GM18508 (cell line): Measurements from ENCODE around the gene YWHAE.
"Not testable (repeated sequence)": the region's sequence is repeated elsewhere in the genome, so short reads cannot be mapped to it uniquely, and the experiment has no call there.

Experiments used
- ATAC-seq: cut with Tn5 transposase; IDR thresholded peaks from one replicate; pipeline ENCODE4 v1.9.1; 2021; ENCODE audit warnings: moderate number of reproducible peaks; ENCODE audit not compliant: insufficient read depth, unreplicated experiment

YWHAE gene

DNA sequence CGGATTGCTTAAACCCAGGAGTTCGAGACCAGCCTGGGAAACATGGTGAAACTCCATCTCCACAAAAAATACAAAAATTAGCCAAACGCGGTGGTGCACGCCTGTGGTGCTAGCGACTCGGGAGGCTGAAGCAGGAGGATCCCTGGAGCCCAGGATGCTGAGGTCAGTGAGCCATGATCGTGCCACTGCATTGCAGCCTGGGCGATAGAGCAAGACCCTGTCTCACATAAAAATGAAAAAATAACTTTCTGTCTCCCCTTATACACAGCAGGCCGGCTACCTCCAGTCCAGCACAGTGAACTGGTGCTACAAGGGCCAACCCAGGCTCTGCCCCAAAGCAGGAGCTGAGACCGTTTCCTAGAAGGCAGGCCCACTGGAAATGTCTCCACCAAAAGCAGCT is 59.7 kb downstream of the YWHAE start:
- ATAC-seq = no peak

DNA sequence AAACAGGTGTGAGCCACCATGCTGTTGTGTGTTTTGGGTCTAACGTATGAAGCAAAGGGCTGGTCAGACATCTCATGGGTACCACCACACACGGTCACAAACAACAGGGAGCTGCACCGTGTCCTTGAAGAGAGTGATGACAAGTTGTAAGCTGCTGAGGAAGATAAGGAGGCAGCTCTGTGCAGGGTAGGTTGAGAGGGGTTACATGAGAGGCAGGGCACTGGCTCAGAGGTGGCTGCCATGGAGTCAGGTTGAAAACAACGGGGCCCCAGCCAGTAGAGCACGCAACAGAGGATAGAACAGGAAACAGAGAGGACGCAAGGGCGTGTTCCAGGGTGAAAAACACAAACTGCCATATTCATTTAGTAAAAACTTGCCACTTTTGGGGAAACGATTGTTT is 68.3 kb downstream of the YWHAE start:
- no peak for ATAC-seq

DNA sequence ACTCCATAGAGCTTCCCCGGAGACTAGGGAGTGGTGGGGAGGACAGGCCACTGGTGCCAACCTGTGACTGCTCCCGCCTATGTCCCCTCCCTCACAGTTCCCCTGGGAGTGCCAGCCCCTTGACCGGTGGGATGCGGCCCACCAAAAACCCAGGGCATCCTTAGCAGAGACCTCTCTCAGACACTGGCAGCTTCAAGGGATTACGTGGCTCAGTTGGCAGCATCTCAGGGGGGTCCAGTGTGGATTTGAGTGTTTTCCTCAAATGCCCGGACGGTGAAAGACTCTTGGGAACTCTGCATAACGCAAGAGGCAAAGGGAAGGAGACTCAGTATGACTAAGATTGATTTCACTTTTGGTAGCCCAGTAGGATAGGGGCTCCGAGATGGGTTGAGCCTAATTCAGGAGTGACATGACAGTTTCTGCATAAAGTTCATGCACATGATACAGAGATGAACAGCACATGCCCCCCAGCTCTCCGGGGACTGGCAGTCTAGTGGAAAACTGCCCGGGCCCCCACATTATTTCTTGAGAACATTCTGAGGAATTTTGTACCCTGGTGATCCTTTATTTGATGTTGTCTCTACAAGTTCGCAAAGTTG is 70.2 kb downstream of the YWHAE start:
- ATAC-seq = no peak

DNA sequence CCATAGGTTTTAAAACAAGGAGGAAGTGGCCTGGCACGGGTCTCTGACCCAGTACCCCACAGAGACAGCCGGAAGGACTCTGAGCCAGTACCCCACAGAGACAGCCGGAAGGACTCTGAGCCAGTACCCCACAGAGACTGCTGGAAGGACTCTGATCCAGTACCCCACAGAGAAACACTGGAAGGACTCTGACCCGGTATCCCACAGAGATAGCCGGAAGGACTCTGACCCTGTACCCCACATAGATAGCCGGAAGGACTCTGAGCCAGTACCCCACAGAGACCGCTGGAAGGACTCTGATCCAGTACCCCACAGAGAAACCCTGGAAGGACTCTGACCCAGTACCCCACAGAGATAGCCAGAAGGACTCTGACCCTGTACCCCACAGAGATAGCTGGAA is 71.6 kb downstream of the YWHAE start:
- no peak for ATAC-seq

DNA sequence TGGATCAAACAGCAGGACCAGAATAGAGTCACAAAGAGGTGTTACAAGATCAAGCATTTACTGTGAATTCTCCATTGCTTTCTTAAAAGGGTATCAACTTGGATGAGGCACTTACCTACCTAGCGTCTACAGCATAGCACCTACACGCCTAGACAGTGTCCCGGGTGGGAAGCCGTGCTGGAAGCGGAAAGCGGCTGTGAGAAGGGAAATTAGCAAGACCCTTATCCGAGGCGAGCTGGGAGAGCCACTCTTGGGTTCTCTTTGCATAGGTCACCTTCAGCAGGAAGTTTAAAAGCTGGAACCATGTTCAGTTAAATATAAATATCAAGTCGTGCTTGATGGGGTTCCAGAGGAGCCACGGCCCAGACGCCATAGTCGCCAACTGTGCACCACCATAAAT is 74.3 kb downstream of the YWHAE start:
- ATAC-seq = no peak

DNA sequence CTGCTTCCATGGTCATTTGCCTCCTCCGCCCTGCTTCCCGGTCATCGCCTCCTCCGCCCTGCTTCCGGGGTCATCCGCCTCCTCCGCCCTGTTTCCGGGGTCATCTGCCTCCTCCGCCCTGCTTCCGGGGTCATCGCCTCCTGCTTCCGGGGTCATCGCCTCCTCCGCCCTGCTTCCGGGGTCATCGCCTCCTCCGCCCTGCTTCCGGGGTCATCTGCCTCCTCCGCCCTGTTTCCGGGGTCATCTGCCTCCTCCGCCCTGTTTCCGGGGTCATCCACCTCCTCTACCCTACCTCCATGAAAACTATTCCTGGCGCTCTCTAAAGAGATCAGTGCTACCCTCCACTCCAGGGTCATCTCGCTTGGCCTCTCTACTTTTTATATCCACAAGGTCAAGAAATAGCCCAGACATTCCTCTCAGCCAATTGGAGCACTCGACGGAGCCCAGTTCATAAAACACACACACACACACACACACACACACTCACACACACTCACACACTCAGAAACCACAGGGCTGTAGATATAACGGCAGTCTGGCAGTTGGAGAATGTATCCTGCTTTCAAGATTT is 75.7 kb downstream of the YWHAE start:
- no peak for ATAC-seq

DNA sequence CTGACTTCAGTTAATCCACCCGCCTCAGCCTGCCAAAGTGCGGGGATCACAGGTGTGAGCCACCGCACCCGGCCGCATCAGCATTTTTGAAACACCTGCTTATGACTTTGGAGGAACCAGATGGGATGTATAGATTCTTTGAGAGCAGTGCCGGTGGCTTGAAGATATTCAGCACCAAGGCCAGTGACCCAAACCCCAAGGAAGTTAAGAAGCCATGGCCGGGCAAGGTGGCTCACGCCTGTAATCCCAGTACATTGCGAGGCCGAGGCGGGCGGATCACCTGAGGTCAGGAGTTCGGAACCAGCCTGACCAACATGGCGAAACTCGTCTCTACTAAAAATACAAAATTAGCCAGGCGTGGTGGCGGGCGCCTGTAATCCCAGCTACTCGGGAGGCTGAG is 76.7 kb downstream of the YWHAE start:
- ATAC-seq = no peak

DNA sequence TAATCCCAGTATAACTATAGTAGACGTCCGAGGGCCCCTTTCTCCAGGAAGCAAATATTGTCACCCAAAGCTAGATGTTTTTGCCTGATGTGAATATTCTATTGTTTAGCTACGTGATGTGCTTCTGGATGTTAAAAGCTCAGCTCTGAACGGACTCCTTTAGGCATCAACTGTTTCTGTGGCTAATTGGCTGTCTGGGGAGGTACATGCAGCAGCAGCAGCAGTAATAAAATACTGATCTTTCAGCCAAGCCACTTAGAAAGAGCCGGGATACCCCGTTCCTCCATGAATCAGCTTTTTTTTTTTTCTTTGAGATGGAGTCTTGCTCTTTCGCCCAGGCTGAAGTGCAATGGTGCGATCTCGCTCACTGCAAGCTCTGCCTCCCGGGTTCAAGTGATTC is 77.5 kb downstream of the YWHAE start:
- ATAC-seq = no peak

DNA sequence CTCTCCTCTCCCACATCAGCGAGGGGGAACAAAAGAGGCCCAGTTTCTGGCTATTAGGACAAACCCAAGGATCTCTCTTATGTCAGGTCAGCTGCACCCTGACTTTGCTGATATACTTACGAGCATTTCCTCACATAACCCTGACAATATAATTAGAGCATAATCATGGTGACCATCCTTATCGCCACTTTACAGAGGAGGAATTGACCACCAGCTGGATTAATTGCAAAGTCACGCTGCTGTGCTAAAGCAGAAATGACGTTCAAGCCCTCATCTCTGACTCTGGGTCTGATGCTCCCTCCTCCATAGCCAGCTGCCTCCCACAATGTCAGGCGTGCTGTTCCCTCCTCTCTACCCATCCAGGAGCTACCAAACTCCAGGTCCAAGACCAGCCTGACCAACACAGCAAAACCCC is 78.0 kb downstream of the YWHAE start:
- no peak for ATAC-seq

DNA sequence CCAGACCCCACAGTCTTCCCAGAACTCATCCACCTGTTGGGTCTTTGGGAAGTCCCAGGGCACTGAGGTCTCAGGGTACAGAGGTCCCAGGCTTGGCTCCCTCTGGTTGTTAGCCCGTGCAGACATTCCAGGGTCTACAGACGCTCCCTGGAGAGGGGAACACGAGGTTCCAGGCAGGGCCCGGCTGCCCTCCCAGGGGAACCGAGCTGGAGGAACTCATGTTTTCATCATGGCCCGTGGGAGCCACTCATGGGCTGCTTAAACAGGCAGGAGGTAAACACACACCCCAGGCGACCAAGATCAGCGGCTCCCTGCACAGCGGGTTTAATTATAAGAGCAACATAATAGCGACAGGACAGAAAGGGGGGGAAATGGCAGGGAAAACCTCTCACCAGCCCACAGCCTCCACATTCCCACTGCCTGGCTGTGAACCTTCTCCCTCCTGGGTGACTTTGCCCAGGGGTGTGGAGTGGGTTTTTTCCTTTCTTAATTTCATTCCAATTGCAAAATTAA is 84.1 kb downstream of the YWHAE start:
- ATAC-seq = no peak

DNA sequence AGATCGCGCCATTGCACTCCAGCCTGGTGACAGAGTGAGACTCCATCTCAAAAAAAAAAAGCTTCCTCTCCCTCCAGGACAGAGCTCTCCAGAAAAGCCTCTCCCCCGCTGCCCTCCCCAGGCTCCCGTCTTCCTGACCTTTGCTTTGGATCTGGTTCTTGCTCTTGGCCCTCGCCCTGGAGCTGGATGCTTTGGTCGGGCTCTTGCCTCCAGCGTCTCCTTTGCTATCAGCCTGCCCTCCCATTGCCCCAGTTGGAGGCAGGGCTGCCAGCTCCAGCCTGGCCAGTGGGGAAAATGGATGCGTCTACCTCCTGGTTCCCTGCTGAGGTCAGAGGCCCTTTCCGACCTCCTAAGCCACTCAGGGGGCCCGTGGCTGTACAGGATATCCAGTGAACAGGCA is 84.6 kb downstream of the YWHAE start:
- ATAC-seq = no peak

DNA sequence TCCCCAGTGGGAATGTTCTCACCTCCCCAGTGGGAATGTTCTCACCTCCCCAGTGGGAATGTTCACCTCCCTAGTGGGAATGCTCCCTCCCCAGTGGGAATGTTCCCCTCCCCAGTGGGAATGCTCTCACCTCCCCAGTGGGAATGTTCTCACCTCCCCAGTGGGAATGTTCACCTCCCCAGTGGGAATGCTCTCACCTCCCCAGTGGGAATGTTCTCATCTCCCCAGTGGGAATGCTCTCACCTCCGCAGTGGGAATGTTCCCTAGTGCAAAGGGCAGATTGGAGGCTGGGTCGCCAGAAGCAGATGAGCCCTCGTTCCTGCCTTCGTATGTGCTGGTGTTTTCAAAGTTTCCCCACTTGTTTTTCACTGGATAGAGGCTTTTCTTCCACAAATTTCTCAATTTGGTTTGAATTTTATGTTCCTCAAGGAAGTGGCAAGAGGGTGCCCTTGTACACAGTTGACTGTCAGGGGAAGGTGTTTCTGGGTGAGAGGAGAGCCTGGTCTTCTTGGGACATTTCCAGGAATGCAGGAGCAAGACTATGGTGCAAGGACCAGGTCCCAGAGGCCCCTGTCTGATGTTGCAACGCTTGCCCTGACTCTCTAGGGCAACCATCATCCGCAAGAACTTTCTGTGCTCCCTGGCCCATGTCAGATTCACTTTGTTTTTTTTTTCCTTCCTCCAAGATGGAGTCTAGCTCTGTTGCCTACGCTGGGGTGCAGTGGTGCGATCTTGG is 86.6 kb downstream of the YWHAE start:
- ATAC-seq = no peak

DNA sequence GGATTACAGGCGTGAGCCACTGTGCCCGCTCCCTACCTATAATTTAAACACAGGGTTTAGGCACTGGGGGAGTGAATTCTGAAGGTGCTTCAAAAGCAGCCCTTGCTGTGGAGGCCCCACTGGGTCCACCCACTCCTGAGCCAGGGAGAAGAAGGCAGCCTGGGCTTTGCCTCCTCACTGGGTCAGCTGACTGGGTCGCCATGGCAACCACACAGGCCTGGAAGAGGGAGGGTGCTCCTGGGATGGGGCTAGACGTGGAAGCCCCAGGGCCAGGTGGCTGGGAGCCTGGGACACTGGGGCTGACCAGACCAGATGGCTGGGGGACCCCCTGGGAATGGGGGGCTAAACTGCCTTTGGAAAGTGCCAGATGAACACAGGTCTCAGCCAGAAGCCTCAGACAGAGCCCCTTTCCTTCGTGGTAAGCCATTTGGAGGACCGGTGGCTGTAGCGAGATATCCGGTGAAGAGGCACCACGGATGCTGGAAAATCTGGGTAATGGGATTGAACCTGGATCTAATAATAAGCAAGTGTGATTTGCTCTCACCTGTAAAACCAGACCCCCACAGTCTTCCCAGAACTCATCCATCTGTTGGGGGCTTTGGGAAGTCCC is 87.7 kb downstream of the YWHAE start:
- no peak for ATAC-seq

DNA sequence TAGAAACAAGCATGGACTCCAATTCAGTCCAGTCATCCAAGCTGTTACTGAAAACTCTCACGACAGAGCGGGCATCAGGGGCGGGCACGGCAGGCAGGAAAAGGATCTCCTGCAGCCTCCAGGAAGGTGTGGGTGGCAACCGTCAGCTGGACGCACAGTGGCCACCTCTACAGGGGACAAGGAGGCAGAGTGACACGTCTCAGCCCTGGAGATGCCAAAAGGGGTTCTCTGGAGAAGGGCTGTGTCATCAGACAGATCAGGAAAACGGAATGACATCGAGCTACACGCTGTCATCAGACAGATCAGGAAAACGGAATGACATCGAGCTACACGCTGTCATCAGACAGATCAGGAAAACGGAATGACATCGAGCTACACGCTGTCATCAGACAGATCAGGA is 92.2 kb downstream of the YWHAE start:
- ATAC-seq = not testable (repeated sequence)

DNA sequence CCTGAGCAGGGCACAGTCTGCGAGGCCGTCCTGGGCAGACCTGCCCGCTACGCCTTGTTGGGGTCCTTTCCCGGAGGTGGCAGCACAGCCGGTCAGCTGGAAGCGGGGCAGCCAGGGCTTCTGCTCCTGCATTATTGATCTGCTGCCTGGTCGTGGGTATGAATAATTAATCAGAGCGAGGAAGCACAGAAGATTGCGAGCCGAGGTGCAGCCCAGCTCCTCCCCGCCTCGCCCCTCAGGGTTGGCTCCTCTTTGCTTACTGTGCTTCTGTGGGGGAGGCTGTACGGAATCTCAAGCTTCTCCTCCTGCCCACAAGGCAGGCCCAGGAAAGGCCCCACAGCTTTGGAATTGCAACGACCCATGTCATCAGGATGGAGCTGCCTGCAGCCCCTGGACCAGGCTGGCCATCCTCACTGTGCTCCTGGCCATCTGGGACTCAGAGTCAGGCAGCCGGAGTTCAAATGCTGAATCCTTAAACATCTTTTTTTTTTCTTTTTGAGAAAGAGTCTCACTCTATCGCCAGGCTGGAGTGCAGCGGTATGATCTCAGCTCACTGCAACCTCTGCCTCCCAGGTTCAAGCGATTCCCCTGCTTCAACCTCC is 95.0 kb downstream of the YWHAE start:
- no peak for ATAC-seq

DNA sequence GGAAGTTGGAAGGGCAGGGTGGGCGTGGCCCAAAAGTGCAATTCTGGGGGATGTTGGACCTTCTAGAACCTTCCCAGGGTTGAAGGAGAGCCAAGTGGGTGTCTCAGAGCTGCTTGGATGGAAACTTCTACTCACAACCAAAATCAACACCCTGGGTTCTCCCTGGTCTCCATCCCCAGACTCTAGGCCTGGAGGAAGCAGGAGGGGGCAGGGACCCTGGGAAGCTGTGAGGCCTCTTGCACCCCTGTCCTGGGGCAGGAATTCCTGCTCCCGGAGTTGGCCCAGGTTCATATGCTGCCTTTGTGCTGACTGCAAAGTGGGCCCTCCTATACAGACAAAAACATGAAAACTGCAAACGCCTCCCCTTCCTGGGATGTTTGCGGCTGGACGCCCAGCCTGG is 95.5 kb downstream of the YWHAE start:
- ATAC-seq = no peak

DNA sequence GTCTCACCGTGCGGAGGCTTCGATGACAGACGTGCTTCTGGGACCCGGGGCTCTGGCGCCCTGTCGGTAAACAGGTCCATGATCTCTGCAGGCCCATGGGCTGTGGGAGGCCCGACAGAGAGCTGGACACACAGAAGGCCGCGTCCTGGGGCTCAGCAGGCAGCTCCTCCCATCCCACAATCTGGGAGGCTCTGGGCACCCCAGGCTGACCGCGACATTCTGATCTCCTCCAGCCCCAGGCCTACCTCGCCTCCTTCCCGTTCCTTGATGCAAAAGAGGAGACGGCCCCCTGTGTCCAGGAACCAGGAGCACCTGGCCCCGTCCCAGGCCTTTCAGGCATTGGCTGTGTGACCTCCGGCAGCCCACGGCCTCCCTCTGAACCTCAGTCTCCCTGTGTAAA is 97.3 kb downstream of the YWHAE start:
- ATAC-seq = no peak

DNA sequence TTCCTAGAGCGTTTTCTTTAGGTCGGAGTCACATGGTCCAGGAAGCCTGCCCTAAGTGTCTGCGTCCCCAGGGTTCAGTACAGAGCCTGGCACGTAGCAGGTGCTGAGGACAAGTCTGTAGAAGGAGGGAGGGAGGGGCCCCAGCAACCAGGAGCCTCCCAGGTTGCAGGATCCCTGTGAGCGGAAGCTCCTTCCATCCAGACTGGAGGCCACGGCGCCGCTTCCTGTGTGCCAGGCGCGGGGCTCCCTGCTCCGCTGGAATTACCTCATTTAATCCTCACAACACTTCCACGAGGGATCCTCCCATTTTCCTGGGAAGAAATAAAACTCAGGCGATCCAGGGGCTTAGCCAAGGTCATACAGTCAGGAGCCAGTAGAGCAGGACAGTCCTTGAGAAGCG is 98.5 kb downstream of the YWHAE start:
- ATAC-seq = no peak

DNA sequence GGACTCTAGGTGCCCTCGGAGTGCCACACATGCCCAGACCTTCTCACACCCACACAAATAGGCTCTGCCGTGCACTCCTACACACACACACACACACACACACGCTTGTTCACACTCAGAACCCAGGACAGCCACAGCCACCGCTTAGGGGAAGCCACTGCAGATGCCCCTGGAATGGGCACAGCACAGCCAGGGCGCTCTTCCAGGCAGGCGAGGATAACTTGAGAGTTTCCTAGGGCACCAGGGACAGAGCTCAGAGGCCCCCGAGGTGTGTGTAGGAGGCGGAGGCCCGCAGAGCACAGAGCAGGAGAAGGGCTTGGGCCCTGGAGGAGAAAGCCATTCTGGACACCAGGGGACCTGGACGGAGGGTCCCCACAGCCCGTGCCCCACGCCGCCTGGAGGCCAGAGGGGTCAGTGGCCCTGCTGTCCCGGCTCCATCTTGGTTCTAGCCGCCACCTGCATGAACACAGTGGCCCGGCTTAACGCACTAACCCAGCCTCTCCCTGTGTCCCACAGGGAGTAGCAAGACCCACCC is 99.6 kb downstream of the YWHAE start:
- no peak for ATAC-seq

DNA sequence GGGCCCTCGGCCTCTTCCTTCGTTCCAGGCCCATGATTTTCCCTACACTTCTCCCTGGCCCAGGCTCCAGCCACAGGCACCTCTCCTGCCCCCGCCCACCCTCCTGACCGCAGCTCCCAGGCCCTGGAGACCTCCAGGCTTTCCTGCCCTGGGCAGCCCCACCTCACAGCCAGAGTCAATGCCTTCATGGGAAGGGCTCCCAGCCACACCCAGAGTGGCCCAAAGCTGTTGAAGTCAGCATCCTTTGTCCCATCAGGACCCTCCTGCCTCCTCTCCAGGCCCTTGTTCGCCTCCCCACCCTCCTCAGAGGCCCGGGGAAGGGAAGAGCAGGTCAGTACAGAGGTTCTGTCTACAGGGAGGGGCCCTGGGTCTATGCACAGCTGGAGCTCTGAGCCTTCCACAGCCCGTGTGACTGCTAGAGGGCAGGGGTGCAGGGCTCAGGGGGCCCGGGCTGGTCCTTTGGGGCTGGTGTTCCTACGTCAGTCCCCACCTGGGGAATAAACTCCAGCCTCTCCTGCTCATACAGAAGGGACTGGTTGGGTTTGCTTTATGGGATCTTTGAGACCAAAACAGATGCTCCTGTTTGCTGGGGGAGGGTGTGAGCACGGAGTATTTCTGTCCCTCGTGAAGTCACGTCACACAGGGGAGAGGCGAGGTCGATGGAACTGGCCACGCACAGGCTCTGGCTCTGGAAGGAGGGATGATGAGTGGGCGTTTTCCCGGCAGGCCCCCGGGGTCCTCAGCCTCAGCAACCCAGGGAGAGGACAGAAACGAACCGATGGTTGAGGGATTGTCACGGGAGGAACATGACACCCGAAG is 100.3 kb downstream of the YWHAE start:
- no peak for ATAC-seq
